Measurements from ENCODE around the gene CKS1B. TPM values are rescaled to one million over a fixed set of nuclear protein-coding genes. Genes with fewer than 3 reads are reported as not detected.
A peak's percentile ranks its signal among the peaks of the same experiment; 100 is the strongest.

Gene CKS1B
- total and polyA plus RNA-seq, 2 donors (not counting 1 experiment from before 2014, with no cell fraction given): 16.8 to 33.0 TPM

DNA sequence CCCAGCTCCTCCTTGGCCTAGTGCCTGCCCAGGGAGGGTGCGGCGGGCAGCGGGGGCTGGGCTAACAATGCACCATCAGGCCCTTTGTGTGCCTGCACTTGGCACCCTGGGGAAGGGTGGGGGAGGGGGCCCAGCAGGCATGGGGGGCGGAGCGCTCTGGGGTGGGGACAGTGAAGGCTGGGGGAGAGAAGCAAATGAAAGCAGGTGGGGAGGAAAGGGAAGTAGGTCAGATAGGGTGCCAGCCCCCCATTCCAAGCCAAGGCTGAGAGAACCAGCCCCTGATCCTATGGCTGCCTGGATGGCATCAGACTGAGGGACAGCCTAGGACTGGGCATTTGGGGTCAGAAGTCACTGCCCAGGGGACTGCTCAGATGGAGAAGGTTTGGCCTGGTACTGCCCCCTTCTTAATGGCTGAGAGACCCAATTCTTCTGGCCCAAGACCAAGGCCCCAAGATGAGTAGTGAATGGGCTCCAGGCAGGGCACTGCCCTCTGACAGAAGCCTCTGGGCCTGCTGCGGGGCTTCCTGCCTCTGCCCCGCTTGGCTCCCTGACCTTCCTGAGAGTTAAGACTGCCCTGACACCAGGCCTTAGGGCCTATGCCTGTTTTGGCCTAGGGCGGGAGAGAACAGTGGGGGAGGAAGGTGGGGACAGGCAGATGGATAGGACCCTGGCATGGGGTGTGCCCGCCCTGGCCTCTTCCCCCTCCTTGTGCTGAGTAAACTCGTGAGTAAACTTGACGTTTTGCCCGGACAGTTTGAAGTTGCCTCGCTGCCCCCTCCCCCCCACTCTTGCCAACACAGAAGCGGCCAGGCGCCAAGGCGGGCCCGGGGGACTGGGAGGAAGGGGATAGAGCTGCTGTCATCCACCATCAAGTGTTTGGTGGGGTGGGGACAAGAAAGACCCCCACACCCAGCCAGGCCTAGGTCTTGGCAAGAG, 30.9 kb downstream of the CKS1B start:
- ChIA-PET POLR2A (interaction anchor here (1.5 to 7.4 kb wide), 2 partner anchors 10 to 31 kb away, joined by 9 to 74 read pairs; partner anchors contain the start of gene CKS1B), CTCF (interaction anchor here (1.5 to 18.4 kb wide), 4 partner anchors 5 to 50 kb away, joined by 3 to 295 read pairs (median 150); partner anchors contain the start of genes FLAD1, LENEP, PBXIP1 and ZBTB7B)
- DNase-seq: peak; percentile 76
- Histone ChIP-seq H3K9ac (ENCODE audit: low read length) (peak overlapping the region; percentile 94), H3K9me3 (ENCODE audit: control extremely low read depth in 1 of 3, control insufficient read depth in 2 of 3, insufficient read depth in 1 of 3, low read length in 2 of 3) (no peaks in the 10 kb centered on the region), H3K27ac (ENCODE audit: low read length in 2 of 2) (peak overlapping the region; percentile 80 to 81), H3K4me3 (ENCODE audit: control extremely low read depth in 1 of 5, extremely low read depth in 1 of 5, insufficient read depth in 1 of 5, low read depth in 2 of 5, low read length in 4 of 5) (peak overlapping the region in 4 of 5 experiments; percentile 84 to 98 (median 93)), H3K36me3 (replicated peaks in 1 of 2; ENCODE audit: control extremely low read depth in 1 of 2, control insufficient read depth in 1 of 2, extremely low read depth in 1 of 2, insufficient read depth in 2 of 2, low read length in 1 of 2) (peaks cover 0 to 5% of the 10 kb centered on the region in 2 experiments), H3K27me3 (replicated peaks in 1 of 4; ENCODE audit: control extremely low read depth in 1 of 4, control insufficient read depth in 3 of 4, insufficient read depth in 4 of 4, low read length in 3 of 4) (no peaks in the 10 kb centered on the region), H4K20me1 (ENCODE audit: control insufficient read depth, insufficient read depth, low read length, poor library complexity, severe bottlenecking) (peaks cover 29% of the 10 kb centered on the region), H3K4me1 (ENCODE audit: control insufficient read depth in 2 of 2, insufficient read depth in 2 of 2, low read length in 2 of 2) (peaks cover 65 to 67% of the 10 kb centered on the region in 2 donors), H3K79me2 (ENCODE audit: control insufficient read depth, insufficient read depth, low read length) (peaks cover 73% of the 10 kb centered on the region), H2AFZ (ENCODE audit: insufficient read depth, low read depth, low read length, poor library complexity, severe bottlenecking) (no peak overlapping the region), H3K4me2 (replicated peaks; ENCODE audit: low read depth, low read length, poor library complexity, severe bottlenecking) (peak overlapping the region; percentile 96)
- H3K4me3 Mint-ChIP-seq: peak overlapping the region; percentile 90
- peak; percentile 1 for ATAC-seq (ENCODE audit: low read depth)
- H3K27me3 Mint-ChIP-seq: no peaks in the 10 kb centered on the region
- peak overlapping the region; percentile 86 for H3K27ac Mint-ChIP-seq
- no peak for TF ChIP-seq EZH2 (IDR thresholded peaks at IDR 0.05; ENCODE audit: borderline replicate concordance, insufficient read depth, low read depth, low read length, poor library complexity, severe bottlenecking)
- TF ChIP-seq, protein P1, sequence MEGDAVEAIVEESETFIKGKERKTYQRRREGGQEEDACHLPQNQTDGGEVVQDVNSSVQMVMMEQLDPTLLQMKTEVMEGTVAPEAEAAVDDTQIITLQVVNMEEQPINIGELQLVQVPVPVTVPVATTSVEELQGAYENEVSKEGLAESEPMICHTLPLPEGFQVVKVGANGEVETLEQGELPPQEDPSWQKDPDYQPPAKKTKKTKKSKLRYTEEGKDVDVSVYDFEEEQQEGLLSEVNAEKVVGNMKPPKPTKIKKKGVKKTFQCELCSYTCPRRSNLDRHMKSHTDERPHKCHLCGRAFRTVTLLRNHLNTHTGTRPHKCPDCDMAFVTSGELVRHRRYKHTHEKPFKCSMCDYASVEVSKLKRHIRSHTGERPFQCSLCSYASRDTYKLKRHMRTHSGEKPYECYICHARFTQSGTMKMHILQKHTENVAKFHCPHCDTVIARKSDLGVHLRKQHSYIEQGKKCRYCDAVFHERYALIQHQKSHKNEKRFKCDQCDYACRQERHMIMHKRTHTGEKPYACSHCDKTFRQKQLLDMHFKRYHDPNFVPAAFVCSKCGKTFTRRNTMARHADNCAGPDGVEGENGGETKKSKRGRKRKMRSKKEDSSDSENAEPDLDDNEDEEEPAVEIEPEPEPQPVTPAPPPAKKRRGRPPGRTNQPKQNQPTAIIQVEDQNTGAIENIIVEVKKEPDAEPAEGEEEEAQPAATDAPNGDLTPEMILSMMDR (IDR thresholded peaks at IDR 0.05): no peak
- 64% methylated on average over 7 of the region's 17 CpGs for WGBS (ENCODE audit: insufficient coverage)
- intact Hi-C loops (cut with micrococcal nuclease): loop anchor here (1.0 kb wide), 1 partner anchor 12 kb away; no protein-coding TSS in a partner anchor
- peaks cover 56% of the 10 kb centered on the region for H3K4me1 Mint-ChIP-seq
- no peaks in the 10 kb centered on the region for H3K9me3 Mint-ChIP-seq (ENCODE audit: insufficient read depth)

Measured in B cell (primary cell).